ENCODE results near the gene LRP1.

The LRP1 gene

GRCh38 chr12:57157588-57158173 is 29.4 kb downstream of the LRP1 start:
- Histone ChIP-seq H3K9me3 (ENCODE audit: control insufficient read depth, insufficient read depth, low read length) (no peaks in the 10 kb centered on the region), H3K4me2 (ENCODE audit: low read length) (no peak overlapping the region), H3K9me2 (replicated peaks; ENCODE audit: control insufficient read depth, low read length) (no peaks in the 10 kb centered on the region), H3K27ac (ENCODE audit: low read depth, low read length) (no peak overlapping the region), H3K27me3 (ENCODE audit: control insufficient read depth, low read length) (no peaks in the 10 kb centered on the region), H4K20me1 (ENCODE audit: control insufficient read depth, insufficient read depth, low read depth, low read length) (no peaks in the 10 kb centered on the region), H3K4me1 (ENCODE audit: control insufficient read depth, low read length) (peaks cover 12% of the 10 kb centered on the region), H3K36me3 (ENCODE audit: control insufficient read depth, low read length) (no peaks in the 10 kb centered on the region), H3K79me2 (ENCODE audit: control insufficient read depth, low read length) (no peaks in the 10 kb centered on the region), H3K4me3 (ENCODE audit: low read length) (no peak overlapping the region), H3F3A (ENCODE audit: control insufficient read depth, insufficient read depth) (no peaks in the 10 kb centered on the region)
- TF ChIP-seq CTCF (IDR thresholded peaks at IDR 0.05; ENCODE audit: low read depth, low read length, poor library complexity, severe bottlenecking) (no peak), EZH2phosphoT487 (IDR thresholded peaks at IDR 0.05; ENCODE audit: borderline replicate concordance, low read length) (no peak)

- H3K9me3 ChIP-seq (ENCODE audit: control insufficient read depth, insufficient read depth, low read length), result no peaks in the 10 kb centered on the region
- TF ChIP-seq EZH2phosphoT487 (IDR thresholded peaks at IDR 0.05; ENCODE audit: borderline replicate concordance, low read length) (no peak), CTCF (IDR thresholded peaks at IDR 0.05; ENCODE audit: low read depth, low read length, poor library complexity, severe bottlenecking) (no peak)
- H3K27ac ChIP-seq (ENCODE audit: low read depth, low read length), result no peak overlapping the region
- H3K9me2 ChIP-seq (replicated peaks; ENCODE audit: control insufficient read depth, low read length), result no peaks in the 10 kb centered on the region
- no peak overlapping the region for H3K4me3 ChIP-seq (ENCODE audit: low read length)
- H3K27me3 ChIP-seq (ENCODE audit: control insufficient read depth, low read length), result no peaks in the 10 kb centered on the region
- no peaks in the 10 kb centered on the region for H3K36me3 ChIP-seq (ENCODE audit: control insufficient read depth, low read length)
- H3F3A ChIP-seq (ENCODE audit: control insufficient read depth, insufficient read depth), result no peaks in the 10 kb centered on the region
- no peaks in the 10 kb centered on the region for H3K79me2 ChIP-seq (ENCODE audit: control insufficient read depth, low read length)
- H4K20me1 ChIP-seq (ENCODE audit: control insufficient read depth, insufficient read depth, low read depth, low read length), result no peaks in the 10 kb centered on the region
- no peak overlapping the region for H3K4me2 ChIP-seq (ENCODE audit: low read length)
- peaks cover 16% of the 10 kb centered on the region for H3K4me1 ChIP-seq (ENCODE audit: control insufficient read depth, low read length)
Observed at GRCh38 chr12:57158186-57158585, 29.9 kb downstream of the LRP1 start.

GRCh38 chr12:57158665-57159064 is 30.4 kb downstream of the LRP1 start:
- no peak overlapping the region for H3K4me3 ChIP-seq (ENCODE audit: low read length)
- H3K9me2 ChIP-seq (replicated peaks; ENCODE audit: control insufficient read depth, low read length), result no peaks in the 10 kb centered on the region
- H3K36me3 ChIP-seq (ENCODE audit: control insufficient read depth, low read length), result no peaks in the 10 kb centered on the region
- H3K27me3 ChIP-seq (ENCODE audit: control insufficient read depth, low read length), result no peaks in the 10 kb centered on the region
- H3K79me2 ChIP-seq (ENCODE audit: control insufficient read depth, low read length), result no peaks in the 10 kb centered on the region
- H4K20me1 ChIP-seq (ENCODE audit: control insufficient read depth, insufficient read depth, low read depth, low read length), result no peaks in the 10 kb centered on the region
- no peak overlapping the region for H3K4me2 ChIP-seq (ENCODE audit: low read length)
- H3K9me3 ChIP-seq (ENCODE audit: control insufficient read depth, insufficient read depth, low read length), result no peaks in the 10 kb centered on the region
- TF ChIP-seq CTCF (IDR thresholded peaks at IDR 0.05; ENCODE audit: low read depth, low read length, poor library complexity, severe bottlenecking), result no peak
- no peak for TF ChIP-seq EZH2phosphoT487 (IDR thresholded peaks at IDR 0.05; ENCODE audit: borderline replicate concordance, low read length)
- H3F3A ChIP-seq (ENCODE audit: control insufficient read depth, insufficient read depth), result no peaks in the 10 kb centered on the region
- no peak overlapping the region for H3K27ac ChIP-seq (ENCODE audit: low read depth, low read length)
- H3K4me1 ChIP-seq (ENCODE audit: control insufficient read depth, low read length), result peaks cover 16% of the 10 kb centered on the region

Data from DOHH2 (cell line).